NAMALWA (cell line): ENCODE measurements around the gene SEC14L6.
"Not testable (repeated sequence)": the region's sequence is repeated elsewhere in the genome, so short reads cannot be mapped to it uniquely, and the experiment has no call there.

Experiments used
- DNase-seq: peaks from one replicate; pipeline ENCODE4 v3.0.0-alpha.2; 2015; ENCODE audit warnings: low spot score

Gene SEC14L6

GRCh38 chr22:30546616-30547015, at the start of gene SEC14L6:
Gene SEC14L6 (minus strand): TSS chr22:30546741. CDS start chr22:30546682, 59 bp downstream.
- DNase-seq: no peak

DNA sequence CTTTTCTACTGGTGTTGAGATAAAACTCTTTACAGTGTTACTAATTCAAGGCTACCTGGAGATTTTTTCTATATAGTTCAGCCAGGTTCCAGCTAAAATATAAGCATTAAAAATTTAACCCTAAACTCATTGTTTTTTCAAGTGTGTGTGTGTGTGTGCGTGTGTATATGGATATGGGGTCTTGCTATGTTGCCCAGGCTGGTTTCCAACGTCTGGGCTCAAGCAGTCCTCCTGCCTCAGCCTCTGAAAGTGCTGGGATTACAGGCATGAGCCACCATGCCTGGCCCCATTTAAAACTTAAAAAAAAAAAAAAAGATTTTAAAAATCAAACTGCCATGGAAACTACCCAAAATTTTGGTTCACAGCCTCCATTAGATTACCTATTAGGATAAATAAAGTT, 49.7 kb upstream of the SEC14L6 start:
- no peak for DNase-seq

DNA sequence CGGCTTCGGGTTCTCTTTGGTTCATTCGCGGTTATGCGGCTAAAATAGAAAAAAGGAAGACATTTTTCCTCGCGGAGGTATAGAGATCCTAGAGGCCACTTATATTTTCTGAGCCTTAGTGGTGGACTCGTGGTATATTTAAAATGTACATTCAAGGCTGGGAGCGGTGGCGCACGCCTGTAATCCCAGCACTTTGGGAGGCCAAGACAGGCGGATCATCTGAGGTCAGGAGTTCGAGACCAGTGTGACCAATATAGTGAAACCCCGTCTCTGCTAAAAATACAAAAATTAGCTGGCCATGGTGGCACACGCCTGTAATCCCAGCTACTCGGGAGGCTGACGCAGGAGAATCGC, 45.8 kb upstream of the SEC14L6 start:
- DNase-seq: not testable (repeated sequence)

DNA sequence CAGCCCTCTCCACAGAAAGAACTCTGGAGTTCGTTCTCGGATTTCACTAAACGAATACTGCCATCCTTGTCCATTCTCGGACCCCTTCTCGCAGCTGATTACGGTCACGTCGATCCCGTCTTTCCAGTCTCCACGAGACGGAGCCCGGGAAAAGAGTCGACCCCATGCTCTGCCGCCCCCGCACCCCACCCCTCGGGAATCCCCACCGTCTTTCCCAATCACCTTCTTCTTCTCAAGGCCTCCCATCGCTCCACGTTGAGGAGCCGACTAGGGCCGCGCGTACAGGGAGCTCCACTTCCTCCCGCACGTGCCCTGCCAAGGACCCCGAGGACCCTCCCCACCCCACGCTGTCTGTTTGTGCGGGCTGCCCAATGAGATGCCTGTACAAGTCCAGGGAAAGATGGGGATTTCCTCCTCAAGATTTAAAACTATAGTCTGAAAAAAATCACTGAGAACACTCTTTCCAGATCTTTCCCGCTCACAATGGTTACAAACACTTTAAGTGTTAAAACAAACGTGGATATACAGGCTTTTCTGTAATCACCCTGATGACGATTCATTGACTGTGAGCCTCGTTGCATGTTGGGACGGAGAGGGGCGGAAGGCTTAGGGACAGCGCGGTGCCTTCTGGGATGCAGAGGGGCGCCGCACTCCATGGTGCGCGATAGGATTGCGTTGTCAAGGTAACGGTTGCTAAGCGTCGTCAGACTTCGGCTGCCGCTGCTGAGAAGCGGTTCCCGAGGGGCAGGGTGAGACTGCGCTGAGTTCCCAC, 45.2 kb upstream of the SEC14L6 start, which contains the start of gene PES1:
TSS of gene PES1 (minus strand) at position 323 of the 772 bp plus-strand sequence. CDS start at position 246, 77 bp downstream.
- peak; percentile 99 for DNase-seq

- DNase-seq: peak; percentile 43
These were observed 44.6 kb upstream of the SEC14L6 start for GRCh38 chr22:30591191-30591587.

- DNase-seq: no peak
These were observed 39.9 kb upstream of the SEC14L6 start for GRCh38 chr22:30586414-30586813.

- DNase-seq: no peak
These were observed 37.9 kb upstream of the SEC14L6 start for GRCh38 chr22:30584441-30584840.

- no peak for DNase-seq
These were observed 36.4 kb upstream of the SEC14L6 start for GRCh38 chr22:30582788-30583545.

GRCh38 chr22:30582051-30582450, 35.5 kb upstream of the SEC14L6 start:
- no peak for DNase-seq

- DNase-seq: no peak
These were observed 34.4 kb upstream of the SEC14L6 start for GRCh38 chr22:30580896-30581295.

GRCh38 chr22:30578481-30578880, 31.9 kb upstream of the SEC14L6 start:
- DNase-seq: no peak

- DNase-seq: no peak
These were observed 29.3 kb upstream of the SEC14L6 start for GRCh38 chr22:30575859-30576258.

GRCh38 chr22:30574997-30575671, 28.6 kb upstream of the SEC14L6 start:
- no peak for DNase-seq

GRCh38 chr22:30574095-30574981, 27.8 kb upstream of the SEC14L6 start, which contains the start of gene GAL3ST1:
Gene GAL3ST1 (minus strand): TSS chr22:30574665. CDS start chr22:30557392, 17,273 bp downstream.
- DNase-seq: no peak

DNA sequence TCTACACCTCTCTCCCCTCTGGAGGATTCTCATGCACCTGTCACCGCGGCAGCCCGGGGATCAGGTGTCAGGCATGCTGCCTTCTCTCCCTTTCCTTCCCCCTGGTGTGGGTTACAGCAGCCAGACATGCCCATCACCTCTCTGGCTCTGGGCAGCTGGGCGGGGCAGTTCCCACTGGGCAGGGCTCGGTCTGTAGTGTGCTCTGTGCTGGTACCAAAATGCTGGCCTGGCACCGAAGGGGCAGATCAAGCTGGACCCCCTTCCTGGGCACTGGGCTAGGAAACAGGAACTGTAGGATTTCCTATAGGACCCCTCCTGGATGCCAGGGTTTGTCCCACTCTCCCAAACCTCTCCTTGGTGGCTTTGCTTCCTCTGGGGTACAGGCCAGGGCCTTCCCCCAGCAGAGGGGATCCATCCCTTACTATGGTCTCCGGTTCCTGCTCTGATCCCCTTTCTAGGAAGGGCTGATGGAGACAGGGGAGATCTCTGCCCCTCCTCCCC, 27.1 kb upstream of the SEC14L6 start:
- no peak for DNase-seq

- DNase-seq: no peak
These were observed 26.5 kb upstream of the SEC14L6 start for GRCh38 chr22:30572840-30573593.

- no peak for DNase-seq
These were observed 25.7 kb upstream of the SEC14L6 start for GRCh38 chr22:30572210-30572609.

DNA sequence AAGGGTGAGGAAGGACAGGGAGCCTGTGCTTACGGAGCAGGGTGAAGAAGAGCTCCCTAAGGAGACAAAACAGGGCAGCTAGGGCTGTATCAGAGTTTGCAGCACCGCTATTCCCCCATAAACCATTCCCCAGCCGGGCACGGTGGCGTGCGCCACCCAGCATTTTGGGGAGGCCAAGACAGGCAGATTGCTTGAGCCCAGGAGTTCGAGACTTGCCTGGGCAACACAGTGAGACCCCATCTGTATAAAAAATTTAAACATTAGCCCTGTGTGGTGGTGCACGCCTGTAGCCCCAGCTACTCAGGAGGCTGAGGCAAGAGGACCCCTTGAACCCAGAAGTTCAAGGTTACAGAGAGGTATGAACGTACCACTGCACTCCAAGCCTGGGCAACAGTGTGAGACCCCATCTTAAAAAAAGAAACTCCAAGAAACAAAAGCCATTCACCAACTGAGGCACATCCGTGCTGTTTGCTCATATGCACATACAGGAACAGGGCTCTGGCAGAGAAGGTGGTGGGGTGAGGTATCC, 23.2 kb upstream of the SEC14L6 start:
- no peak for DNase-seq

- DNase-seq: no peak
These were observed 21.7 kb upstream of the SEC14L6 start for GRCh38 chr22:30568137-30568805.

- DNase-seq: not testable (repeated sequence)
These were observed 20.7 kb upstream of the SEC14L6 start for GRCh38 chr22:30567277-30567676.
